Kidney epithelial cell (primary cell): ENCODE results near the gene CFAP141. TPM values are rescaled to one million over a fixed set of nuclear protein-coding genes. Genes with fewer than 3 reads are reported as not detected.

Experiments used
- DNase-seq: peaks from one replicate; pipeline ENCODE4 v3.0.0-alpha.2; 2010; ENCODE audit warnings: low read depth
- H3K27me3 ChIP-seq: 2 replicates; pipeline ENCODE4 v1.6.0; 2011; ENCODE audit warnings: low read length; ENCODE audit not compliant: control insufficient read depth, insufficient read depth
- H3K36me3 ChIP-seq: 2 replicates; pipeline ENCODE4 v1.5.1; 2011; ENCODE audit warnings: low read length; ENCODE audit not compliant: control insufficient read depth, insufficient read depth
- H3K4me3 ChIP-seq: 2 replicates; pipeline ENCODE4 v1.5.1; 2011; ENCODE audit warnings: low read depth, mild to moderate bottlenecking, control low read depth, low read length
- total RNA-seq: library from RNA; depleted of rRNA; stranded (reverse); fragments of >200 nt; gene quantifications from 2 replicates; pipeline ENCODE4 v1.2.3, GENCODE V29; 2015
- TF ChIP-seq, protein P1 (sequence below): IDR thresholded peaks from 2 replicates; pipeline ENCODE4 v1.5.1; 2011; ENCODE audit warnings: mild to moderate bottlenecking, moderate library complexity, low read length, control low read depth, inconsistent platforms; ENCODE audit not compliant: insufficient read depth, poor library complexity, severe bottlenecking

Gene CFAP141
- total RNA-seq, 1 donor from 2014 or later: not detected

DNA sequence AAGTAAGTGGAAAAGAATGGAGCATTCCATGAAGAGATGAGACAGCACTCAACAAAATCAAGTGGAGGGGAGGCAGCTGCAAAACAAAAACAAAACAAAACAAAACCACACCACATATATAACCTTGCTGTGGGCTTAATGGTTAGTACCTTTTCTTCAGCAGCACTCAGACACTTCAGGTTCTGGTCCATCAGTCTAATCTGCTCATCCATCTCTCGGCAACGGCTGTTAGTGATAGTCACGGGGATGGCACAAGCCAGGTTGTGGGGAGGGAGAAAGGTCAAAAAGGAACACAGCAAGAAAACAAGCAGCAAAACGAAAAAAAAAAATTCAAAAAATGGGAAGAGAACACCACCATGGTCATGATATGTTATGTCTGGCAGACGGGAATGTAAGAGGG, 34.3 kb downstream of the CFAP141 start:
- no peak overlapping the region for H3K4me3 ChIP-seq
- no peaks in the 10 kb centered on the region for H3K27me3 ChIP-seq
- no peaks in the 10 kb centered on the region for H3K36me3 ChIP-seq
- DNase-seq: no peak
- TF ChIP-seq, protein P1, sequence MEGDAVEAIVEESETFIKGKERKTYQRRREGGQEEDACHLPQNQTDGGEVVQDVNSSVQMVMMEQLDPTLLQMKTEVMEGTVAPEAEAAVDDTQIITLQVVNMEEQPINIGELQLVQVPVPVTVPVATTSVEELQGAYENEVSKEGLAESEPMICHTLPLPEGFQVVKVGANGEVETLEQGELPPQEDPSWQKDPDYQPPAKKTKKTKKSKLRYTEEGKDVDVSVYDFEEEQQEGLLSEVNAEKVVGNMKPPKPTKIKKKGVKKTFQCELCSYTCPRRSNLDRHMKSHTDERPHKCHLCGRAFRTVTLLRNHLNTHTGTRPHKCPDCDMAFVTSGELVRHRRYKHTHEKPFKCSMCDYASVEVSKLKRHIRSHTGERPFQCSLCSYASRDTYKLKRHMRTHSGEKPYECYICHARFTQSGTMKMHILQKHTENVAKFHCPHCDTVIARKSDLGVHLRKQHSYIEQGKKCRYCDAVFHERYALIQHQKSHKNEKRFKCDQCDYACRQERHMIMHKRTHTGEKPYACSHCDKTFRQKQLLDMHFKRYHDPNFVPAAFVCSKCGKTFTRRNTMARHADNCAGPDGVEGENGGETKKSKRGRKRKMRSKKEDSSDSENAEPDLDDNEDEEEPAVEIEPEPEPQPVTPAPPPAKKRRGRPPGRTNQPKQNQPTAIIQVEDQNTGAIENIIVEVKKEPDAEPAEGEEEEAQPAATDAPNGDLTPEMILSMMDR: no peak

DNA sequence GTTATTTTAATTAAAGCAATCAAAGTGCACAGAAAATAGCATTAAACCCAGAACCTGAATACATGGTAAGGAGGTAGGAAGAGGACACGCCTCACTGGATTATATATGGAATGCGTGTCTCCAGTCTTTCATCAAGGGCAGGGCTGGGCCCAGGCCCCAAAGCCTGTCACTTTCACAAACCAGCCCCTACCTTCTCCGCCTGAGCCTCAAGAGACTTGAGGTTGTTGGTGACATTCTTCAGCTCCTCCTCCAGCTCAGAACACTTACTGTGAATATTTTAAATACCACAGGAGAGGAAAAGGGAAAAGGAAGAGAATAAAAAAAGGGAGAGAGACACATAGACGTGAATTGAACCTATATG, 34.9 kb downstream of the CFAP141 start:
- H3K27me3 ChIP-seq: no peaks in the 10 kb centered on the region
- DNase-seq: no peak
- H3K36me3 ChIP-seq: no peaks in the 10 kb centered on the region
- TF ChIP-seq, protein P1: no peak
- H3K4me3 ChIP-seq: no peak overlapping the region

DNA sequence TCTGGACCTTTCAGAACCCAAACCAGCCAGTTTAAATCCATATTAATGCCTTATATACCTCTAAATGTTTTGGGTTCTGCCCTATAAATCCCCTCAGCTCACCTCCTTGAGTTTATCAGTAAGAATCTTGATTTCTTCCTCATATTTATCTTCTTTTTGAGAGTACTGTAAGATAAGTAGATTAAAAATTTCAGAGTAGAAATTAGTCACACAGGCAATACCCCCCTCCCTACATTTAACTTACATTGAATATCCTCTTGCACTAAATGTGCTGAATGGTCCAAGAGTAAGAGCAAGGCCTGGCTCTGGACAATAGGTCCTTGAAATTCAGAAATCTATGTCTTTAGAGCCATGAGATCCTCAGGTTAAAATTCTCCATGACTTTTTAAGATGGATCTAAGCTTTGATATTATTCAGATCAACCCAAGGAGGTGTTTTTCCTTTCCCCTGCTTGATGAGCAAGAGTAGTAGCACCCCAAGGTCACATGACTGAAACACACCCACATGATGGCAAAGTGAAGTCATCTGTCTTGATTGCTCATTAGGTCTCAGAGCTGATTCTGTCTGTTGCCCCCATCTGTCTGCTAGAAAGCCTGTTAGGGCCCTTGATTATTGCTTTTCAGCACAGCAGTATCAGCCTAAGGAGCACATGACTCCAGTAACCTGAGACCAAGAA, 35.4 kb downstream of the CFAP141 start:
- H3K27me3 ChIP-seq: no peaks in the 10 kb centered on the region
- H3K4me3 ChIP-seq: no peak overlapping the region
- H3K36me3 ChIP-seq: no peaks in the 10 kb centered on the region
- no peak for DNase-seq
- TF ChIP-seq, protein P1: no peak

DNA sequence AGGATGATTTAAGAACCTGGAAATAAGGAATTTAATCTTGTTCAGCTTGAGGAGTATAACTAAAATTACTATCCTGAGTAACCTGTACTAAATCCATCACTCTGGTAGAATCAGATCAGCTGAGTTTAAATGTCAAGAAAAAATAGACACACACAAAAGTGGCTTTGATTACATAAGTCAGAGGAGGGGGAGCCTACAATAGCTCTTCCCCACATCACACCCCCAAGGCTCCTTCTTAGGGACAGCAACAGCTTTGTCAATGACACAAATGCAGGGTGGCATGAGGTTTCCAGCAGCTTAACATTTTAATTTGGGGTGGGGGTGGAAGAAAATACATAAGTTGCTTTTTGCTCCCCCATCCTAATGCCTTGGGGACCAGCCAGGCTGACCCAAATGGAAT, 38.7 kb downstream of the CFAP141 start:
- no peak for DNase-seq
- Histone ChIP-seq H3K36me3 (peaks cover 2% of the 10 kb centered on the region), H3K4me3 (no peak overlapping the region), H3K27me3 (no peaks in the 10 kb centered on the region)
- TF ChIP-seq, protein P1: no peak

DNA sequence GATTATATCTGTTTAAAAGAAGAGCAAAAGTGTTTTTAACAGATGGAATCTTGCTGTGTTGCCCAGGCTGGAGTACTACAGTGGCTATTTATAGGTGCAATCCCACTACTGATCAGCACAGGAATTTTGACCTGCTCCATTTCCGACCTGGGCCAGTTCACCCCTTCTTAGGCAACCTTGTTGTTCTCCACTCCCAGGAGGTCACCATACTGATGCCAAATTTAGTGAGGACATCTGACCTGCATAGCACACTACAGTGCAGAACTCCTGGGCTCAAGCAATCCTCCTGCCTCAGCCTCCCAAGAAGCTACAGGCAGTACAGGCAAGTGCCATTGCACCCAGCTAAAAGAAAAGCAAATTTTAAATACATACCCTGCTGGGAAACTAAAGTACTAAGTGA, 39.9 kb downstream of the CFAP141 start:
- H3K4me3 ChIP-seq: no peak overlapping the region
- TF ChIP-seq, protein P1: no peak
- DNase-seq: no peak
- no peaks in the 10 kb centered on the region for H3K27me3 ChIP-seq
- peaks cover 2% of the 10 kb centered on the region for H3K36me3 ChIP-seq

DNA sequence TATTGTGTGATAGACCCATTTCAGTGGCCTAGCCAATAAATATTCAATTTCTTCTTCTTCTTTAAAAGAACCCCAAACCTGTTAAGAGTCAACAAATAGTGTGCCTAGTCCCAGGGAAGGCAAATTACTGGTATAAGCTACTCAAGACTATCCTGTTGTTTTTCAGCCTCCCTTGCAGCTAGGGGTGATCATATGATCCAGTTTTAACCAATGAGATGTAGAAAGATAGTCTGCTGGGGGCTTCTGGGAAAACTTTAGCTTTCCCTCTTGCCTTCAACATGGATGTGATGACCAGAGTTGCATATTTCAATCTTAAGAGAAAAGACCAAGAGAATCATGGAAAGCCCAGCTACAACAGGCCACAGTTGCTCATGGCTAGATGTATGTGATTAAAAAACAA, 46.6 kb downstream of the CFAP141 start:
- no peak for DNase-seq
- no peaks in the 10 kb centered on the region for H3K27me3 ChIP-seq
- TF ChIP-seq, protein P1: no peak
- H3K4me3 ChIP-seq: no peak overlapping the region
- H3K36me3 ChIP-seq: peaks cover 3% of the 10 kb centered on the region
